NOMO-1 treated with DMSO at 0.1 percent for 48 hours (cell line): ENCODE results near the gene SUSD3.
A peak's percentile ranks its signal among the peaks of the same experiment; 100 is the strongest.
"Not testable (repeated sequence)": the region's sequence is repeated elsewhere in the genome, so short reads cannot be mapped to it uniquely, and the experiment has no call there.

Experiments
- DNase-seq: peaks from one replicate; lab custom pipeline; 2025; ENCODE audit not compliant: unreplicated experiment; lab: John Stamatoyannopoulos, UW

SUSD3 gene

DNA sequence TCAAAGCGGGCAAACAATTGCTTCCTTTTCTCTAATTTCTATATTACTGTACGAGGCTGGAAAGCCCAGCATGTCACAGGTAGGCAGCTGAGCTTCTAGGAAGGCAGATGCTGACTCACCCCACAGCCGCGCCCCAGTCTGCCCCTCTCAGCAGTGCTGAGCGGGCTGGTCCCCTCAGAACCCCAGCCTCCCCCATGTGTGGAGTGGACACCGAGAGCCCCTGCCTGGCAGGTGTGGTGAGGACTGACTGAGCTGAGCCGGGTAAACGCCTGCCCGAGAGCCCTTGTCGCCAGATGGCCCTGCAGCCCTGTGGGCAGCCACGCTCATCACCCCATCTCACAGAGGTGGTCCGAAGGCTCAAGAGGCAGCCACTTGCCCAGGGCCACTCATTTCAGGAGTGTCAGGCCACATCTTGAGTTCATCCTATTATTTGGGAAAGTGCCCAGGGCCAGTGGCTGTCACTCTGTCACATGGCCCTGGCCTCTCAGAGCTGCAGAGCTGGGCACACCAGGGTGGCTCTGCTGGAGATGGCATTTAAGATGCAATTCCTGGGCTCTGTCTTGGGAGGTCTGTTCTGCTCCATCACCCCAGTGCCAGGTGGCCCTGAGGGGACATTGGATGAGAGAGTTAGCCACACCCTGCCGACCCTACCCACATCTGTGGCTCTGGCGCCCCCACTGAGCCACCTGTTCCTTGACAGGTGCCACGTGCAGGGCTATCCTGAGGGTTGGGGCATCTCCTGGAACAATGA lies 50.0 kb downstream of the SUSD3 start:
- no peak for DNase-seq

DNA sequence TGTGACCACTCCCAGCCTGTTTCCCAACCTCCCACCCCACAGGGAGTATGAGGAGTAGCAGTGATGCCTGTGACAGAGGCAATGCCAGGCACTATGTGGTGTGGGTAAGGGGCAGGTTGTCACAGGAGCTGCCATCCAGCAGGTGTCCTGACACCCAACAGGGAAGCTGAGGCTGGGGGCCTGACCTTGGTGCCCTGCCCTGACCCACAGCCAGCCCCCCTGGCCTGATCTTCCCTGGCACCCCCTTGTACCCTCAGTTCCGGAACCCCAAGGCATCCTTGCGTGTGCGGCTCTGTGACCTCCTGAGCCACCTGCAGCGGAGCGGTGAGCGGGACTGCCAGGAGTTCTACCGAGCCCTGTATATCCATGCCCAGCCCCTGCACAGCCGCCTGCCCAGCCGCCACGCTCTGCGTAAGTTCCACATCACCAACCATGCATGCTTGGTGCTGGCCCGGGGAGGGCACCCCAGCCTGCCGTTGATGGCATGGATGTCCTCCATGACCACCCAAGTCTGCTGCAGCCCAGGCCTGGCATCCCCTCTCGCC lies 51.9 kb downstream of the SUSD3 start:
- no peak for DNase-seq

DNA sequence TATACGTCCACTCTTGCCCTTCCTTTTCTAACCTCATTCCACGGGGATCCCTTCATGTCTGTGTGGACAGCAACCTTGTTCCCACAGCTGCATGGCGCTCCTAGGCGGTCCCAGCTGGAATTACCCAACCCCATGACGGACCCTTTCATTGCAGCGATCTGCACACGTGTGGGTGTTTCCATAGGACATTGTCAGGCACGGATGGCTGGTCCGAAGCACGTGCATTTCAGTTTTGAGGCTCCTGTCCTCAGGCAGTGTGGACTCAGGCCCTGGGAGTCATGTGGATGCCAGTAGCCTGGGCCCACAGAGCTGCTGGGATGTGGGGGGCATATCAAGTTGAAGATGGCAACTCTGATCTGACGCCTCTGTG lies 52.5 kb downstream of the SUSD3 start:
- no peak for DNase-seq

DNA sequence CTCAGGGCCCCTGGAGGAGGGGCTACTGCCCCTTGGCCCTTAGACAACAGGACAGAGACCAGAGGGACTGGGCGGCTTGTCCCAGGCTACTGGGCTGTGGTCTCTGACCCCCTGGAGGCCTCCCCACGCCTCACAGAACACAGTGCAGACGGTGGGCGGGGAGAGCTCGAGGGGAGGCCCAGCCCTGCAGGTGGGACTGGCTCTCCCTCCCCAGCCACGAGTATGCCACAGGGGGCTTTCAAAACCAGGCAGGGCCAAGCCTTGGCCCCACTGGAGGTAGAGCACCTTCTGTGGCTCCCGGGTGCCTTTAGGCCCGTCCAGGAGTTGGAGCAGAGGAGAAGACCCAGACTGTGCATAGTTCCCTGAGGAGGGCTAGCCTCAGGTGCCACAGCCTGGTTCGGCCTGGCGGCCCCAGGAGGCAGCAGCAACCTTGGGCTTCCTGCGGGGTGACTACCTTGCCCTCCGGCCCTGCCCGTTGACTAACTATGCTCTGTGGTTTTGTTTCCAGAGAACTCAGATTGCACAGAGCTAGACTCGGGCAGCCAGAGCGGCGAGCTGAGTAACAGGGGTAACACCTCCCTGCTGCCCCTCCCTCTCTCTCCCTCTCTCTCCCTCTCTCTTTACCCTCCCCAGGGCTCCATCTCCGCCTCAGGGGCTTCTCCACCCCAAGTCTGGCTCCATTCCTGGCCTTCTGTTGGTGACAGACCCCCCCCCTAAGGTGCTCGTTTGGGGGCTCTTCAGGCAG lies 53.0 kb downstream of the SUSD3 start:
- peak; percentile 77 for DNase-seq

DNA sequence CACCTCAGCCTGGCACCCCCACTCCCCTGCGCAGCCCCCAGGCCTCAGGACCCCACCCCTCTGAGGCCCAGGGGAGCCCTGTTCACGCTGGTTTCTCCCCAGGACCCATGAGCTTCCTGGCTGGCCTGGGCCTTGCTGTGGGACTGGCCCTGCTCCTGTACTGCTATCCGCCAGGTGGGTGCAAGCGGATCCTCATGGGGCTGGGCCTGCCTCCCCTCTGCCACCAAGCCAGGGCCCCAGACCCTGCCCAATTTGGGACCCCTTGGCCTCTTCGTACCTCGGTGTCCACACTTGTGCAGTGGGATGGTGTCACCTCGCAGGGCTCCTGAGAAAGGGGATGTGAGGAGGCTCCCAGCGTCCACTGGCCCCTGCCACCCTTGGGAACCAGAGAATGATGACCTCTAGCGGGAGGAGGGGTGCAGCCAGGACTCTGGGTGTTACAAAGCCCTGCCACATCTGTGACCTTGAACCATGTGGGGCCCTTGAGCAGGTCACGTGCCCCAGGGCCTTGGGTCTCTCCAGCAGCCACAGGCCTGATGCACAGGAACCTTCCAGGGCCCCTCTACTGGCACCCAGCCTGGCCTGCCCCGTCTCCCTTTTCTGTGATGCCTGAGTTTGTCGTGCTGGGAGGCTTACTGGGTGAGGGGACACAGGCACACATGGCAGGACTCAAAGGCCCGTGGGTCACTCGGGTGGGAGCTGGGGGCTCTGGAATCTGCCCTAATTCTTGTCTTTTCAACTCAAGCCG lies 53.8 kb downstream of the SUSD3 start:
- no peak for DNase-seq

DNA sequence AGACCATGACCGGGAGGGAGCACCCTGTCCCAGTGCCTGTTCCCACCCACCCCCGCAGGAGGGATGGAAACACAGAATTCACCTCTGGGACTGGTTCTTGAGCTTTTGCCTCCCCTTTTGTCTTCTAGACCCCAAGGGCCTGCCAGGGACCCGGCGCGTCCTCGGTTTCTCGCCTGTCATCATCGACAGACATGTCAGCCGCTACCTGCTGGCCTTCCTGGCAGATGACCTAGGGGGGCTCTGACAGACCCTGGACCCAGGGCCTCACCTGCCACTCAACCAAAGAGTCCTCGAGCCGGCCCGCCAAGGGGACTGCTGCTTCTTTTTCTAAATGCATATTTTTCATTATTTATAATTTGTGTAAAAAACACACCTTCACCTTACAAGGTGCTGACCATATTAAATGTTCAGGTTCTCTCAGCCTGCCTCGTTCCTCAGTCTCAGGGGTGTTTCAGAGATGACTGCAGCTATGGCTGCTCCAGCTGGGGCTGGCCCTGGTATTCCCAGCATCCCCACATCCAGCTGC lies 54.4 kb downstream of the SUSD3 start:
- DNase-seq = no peak

DNA sequence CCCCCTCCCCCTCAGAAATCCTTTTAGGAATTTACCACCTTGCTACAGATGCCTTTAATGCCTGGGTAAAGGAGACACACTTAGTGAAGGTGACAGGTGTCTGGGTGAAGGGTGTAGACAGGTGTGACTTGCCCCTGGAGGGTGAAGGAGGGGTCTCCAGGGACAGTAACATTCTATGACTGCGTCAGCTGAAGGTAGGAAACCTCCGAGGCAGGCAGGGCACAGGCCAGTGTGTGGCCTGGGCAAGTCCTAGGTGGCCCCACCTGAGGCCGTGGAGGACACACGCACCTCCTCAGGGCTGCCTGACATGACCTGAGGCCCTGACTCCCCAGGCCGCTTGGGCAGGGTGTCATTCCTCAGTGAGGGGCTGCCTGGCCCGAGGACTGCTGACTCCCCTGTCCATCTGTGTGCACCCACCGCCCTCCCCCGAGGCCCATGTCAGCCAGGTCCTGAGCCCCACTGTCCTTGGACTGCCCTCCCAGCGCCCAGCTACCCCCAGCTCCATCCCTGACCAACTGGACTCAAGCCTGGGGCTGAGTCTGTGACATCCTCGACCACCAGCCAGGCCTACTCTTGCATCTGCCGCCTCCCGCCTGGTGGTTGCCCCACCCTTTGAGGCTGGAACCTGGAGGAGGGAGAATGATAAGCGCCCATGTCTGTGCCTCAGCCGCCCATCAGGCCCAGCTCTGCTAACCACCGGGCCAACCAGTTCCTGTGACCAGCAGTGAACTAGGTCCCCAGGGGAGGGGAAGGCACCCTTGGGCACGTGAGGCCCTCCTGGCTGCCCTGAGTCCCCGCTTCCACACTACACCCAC lies 55.9 kb downstream of the SUSD3 start:
- DNase-seq = no peak

DNA sequence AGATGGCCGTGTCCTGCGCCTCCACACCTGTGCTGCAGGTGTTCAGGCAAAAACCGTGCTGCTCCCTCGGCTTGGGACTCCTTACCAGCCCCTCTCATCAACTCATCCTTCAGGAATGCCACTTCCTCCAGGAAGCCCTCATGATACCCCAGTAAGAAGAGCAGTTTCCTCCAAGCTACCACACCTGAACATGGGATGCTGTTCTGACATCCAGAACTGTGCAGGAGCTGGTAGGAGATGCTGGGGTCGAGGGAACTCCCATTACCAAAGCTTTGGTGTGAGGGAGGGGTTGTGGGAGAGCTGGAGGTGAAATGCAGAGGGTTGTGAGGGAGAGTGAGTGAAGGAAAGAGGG lies 56.5 kb downstream of the SUSD3 start:
- DNase-seq = no peak

DNA sequence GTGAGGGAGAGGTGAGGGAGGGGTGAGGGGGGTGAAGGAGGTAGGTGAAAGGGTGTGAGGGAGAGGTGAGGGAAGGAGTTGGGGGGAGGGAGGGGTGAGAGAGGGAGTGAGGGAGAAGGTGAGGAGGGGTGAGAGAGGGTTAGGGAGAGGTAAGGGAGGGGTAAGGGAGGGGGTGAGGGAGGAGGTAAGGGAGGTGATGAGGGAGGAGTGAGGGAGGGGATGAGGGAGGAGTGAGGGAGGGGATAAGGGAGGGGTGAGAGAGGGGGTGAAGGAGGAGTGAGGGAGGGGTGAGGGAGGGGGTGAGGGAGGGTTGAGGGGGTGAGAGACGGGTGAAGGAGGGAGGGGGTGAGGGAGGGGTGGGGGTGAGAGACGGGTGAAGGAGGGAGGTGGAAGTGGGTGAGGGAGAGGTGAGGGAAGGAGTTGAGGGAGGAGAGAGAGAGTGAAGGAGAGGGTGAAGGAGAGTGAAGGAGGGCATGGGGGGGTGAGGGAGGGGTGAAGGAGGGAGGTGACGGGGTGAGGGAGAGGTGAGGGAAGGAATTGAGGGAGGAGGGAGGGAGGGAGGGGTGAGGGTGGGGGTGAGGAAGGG lies 57.1 kb downstream of the SUSD3 start:
- no peak for DNase-seq

DNA sequence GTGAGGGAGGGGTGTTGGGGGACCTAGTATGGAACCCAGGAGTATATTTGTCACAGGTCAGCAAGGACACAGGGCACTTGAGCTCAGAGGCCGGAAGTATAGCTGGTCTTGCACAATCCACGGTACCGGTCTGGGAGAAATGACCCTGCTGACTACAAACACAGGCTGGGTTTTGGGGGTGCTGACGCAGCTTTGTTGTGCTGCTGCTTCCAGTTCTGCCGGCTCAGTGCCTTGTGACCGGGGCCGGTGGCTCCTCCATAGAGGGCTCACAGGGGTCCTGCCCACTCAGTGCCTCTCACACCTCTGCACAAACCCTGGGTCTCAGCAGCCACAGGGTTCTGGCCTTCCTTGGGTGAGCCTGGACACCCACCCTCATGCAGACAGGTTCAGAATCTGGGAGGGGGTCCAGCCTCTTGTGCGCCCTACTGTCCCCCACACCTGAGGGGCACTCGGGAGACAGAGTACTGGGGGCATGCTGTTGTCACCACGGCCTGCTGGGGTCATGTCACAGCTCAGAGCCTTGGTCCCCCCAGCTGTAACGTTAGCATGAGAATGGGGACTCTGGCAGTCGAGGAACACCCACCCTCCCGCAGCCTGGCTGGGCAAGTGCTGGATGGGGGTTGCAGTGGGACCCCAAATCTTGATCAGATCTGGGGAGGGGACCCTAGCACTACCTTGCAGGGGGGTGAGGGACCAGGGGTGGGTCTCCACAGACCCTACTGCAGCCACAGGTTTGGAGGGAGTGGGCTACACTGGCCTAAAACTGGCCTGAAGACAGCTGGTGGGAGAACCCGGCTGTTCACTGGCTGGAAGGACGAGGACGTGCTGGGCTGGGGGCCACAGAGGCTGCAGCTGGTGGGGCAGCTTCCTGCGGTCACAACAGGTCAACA lies 57.8 kb downstream of the SUSD3 start:
- DNase-seq = peak; percentile 83

DNA sequence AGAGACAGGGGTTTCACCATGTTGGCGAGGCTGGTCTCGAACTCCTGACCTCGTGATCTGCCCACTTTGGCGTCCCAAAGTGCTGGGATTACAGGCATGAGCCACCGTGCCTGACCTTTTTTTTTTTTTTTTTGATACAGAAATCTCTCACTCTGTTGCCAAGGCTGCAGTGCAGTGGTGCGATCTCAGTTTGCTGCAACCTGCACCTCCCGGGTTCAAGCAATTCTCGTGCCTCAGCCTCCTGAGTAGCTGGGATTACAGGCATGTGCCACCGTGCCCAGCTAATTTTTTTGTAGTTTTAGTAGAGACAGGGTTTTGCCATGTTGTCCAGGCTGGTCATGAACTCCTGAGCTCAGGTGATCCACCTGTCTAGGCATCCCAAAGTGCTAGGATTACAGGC lies 59.0 kb downstream of the SUSD3 start:
- not testable (repeated sequence) for DNase-seq

DNA sequence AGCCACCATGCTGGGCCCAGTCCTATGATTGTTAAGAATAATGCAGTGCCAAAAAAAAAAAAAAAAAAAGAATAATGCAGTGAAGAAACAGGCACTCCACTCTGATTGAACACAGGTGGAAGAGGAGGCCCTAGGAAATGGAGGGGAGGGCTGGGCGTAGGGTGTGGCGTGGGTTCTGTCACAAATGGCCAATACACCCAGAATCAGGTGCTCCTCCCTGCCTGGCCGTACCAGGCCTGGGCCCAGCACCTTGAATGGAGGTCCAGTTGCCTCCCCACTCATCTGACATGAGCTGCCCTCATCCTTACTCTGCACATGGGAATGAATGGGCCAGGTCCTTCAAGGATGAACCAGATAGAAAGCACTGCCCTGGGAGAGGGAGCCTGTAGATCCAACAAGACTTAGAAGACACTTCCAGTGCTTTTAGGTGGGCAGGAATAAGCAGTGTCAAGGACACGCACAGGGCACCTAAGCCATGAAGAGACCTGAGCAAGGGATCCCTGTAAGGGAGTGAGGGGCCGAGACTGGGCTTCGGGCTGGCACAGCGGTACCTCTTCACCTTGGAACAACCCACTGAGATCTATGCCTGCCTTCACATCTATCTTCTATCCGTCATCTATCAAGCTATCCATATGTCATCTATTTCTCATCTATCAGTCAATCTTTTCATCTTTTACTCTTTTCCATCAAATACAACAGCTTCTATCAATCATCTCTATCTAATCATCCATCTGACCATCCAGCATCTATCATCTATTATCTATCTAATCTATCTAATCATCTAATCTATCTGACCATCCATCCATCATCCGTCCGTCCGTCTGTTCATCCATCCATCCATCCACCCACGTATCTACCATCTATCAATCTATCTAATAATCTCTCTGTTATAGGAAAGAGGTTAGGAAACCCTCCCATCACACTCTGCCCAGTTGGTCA lies 59.7 kb downstream of the SUSD3 start:
- no peak for DNase-seq

DNA sequence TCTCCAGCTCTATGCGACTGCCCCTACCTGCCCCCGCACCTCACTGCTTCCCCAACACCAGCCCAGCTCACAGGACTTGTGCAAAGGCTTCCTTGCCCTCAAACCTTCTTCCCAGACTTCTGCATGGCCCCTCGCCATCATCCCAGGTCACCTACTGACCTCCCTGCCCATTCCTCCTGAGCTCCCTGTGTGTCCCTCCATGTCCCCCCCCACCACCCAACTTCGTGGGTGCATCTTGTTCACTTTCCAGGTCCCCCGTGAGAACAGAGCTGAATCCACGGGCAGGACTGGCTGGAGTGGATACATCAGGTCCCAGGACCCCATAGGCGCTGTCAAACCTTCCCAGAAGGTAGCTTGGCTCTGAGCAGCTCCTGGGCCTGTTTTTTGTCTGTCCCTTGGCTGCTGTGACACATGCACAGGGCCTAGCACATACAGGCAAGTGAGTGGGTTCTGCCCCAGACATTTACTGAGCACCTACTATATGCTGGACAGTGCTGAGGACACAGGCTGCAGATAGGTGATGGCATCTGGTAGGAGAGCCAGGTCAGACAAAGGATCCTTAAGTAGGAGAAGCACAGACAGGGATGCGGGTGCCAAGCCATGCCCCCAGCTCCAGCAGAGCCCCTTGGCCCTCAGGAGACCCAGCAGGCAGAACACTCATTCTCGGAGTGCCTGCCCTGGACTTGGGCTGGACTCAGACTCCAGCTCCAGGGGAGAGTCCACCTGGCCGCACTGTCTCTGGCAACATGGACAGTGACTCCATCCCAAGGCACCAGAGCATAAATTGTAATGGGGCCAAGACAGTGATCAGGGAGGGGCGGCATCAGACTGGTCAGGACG lies 60.6 kb downstream of the SUSD3 start:
- DNase-seq = no peak

DNA sequence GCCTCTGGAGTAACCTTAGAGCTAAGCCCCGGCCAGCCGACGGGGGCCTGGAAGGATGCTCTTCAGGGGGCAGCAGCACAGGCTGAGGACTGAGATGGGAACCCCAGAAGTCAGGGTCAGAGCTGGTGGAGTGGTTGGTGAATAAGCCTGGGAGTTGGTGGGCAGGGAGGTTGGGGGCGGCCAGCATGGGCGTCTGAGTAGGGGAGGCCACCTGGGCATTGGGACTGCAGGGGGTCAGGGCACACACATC lies 61.1 kb downstream of the SUSD3 start:
- no peak for DNase-seq

DNA sequence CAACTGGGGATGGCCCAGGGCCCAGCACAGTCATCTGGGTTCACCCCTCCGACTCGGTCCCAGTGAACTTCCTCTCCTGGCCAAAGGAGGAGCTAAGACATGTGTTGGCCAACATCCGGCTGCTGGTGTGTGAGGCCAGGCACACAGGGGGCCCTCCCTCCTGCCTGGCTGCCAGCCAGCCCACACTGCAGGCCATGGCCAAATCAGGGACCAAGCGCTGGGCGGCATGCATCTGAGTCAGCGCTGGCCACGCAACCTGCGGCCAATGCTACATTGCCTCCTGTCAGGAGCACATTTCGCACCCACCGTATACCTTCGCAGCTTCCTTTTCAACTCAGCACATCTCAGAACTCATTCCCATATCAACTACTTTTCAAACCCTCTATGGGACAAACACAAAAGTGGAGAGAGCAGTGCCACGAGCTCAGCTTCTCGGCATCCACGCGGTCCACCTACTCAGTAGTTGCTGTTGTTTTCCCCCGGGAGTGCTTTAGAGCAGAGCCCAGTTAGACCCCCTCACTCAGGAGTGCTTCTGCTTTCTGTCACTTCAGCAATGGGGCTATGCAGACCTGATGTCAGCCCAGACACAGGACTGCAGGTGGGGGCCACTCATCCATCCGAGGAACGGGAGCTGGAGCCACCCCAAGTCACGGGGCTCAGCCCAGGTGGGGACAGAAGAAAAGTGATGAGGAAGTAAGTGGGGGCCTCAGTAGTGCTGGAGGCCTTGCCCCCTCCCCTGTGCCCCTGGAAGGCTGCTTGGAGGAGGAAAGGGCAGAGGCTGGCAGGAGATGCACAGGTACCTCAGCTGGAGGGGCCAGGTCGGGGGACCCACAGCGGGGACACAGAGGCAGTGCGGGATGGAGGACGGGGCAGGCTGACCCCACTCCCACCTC lies 61.7 kb downstream of the SUSD3 start:
- peak; percentile 94 for DNase-seq

DNA sequence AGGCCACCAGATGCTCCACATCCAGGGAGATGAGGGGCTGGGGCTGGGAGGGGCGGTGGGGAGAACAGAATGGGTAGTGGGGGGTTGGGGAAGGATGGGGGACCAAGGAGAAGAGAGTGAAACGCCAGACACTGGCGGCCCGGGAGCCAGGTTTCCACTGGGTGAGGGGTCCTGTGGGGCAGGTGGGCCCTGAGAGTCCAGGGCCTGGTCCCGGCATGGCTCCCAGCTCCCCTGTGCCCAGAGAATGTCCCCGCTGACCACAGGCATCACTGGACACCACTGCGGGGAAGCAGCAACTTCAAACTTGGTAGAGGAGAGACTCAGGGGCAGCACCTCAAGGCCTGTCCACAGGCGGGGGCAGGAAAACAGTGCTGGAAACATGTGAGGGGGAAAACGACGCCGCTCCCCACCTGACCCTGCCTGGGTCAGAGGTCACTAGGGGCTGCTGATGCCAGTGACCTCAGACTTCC lies 62.4 kb downstream of the SUSD3 start:
- DNase-seq = no peak
